GM19452 (cell line): Measurements from ENCODE around the gene SLC27A1.
"Not testable (repeated sequence)": the region's sequence is repeated elsewhere in the genome, so short reads cannot be mapped to it uniquely, and the experiment has no call there.

ENCODE experiments used
- ATAC-seq: cut with Tn5 transposase; IDR thresholded peaks from one replicate; pipeline ENCODE4 v1.9.1; 2021; ENCODE audit not compliant: unreplicated experiment

The SLC27A1 gene

GRCh38 chr19:17486545-17487240 lies 16.4 kb downstream of the SLC27A1 start:
- ATAC-seq = no peak

DNA sequence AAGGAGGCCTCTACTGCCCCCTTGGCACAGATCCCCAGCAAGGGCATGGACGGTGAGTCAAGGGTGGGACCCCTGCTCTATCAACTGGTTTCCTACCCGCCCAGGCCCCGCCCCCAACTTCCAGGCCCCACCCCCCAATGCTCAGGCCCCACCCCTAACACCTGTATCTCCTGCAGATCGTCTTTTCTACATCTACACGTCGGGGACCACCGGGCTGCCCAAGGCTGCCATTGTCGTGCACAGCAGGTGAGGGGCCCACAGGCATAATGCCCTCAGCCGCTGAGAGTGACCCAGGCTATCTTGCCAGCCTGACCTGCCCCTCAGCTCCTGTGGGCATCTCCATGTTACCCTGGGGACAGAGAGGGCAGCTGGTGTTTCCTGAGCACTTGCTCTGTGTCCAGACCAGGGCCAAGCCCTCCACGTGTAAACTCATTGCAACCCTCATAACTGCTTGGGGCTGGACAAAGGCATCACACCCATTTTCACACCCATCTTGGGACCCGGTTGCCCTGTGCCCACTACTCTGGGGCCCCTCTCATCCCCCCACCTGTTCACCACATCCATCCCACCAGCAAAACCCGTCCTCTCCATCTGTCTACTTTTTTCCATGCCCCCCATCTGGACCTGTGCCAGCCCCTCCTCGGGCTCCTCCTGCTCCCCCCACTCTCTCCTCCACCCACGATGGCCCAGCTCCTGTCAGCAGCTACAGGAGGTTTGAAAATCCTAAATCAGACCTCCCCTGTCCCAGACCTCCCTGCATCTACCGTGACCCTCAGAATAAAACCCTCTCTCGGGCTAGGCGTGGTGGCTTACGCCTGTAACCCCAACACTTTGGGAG lies 17.2 kb downstream of the SLC27A1 start:
- ATAC-seq = no peak

GRCh38 chr19:17488593-17489391 lies 18.5 kb downstream of the SLC27A1 start:
- no peak for ATAC-seq

DNA sequence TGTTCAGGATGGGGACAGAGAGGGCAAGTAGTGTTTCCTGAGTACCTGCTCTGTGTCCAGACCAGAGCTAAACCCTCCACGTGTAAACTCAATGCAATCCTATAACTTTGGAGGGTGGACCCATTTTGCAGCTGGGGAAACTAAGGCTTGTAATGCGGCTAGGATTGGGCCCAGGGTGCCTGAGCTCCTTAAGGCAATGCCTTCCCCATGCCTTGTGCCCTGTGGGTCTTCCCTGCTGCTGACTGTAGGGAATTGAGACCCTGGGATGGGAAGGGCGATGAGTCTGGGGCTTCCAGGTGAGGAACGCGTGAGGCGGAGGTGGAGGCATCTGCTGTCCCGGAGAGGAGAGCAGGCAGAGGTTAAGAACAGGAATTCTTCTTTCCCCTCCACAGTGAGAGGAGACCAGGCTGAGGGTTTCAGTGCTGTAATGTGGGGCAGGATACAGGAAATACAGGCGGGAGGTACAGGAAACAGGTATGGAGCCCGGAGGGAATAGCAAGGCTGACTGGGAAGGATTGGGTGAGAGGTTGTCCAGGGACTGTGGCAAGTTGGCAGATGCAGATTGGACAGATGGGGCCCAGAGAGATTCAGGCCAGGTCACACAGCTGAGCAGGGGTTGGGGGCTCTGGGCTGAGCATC lies 19.2 kb downstream of the SLC27A1 start:
- ATAC-seq = no peak

DNA sequence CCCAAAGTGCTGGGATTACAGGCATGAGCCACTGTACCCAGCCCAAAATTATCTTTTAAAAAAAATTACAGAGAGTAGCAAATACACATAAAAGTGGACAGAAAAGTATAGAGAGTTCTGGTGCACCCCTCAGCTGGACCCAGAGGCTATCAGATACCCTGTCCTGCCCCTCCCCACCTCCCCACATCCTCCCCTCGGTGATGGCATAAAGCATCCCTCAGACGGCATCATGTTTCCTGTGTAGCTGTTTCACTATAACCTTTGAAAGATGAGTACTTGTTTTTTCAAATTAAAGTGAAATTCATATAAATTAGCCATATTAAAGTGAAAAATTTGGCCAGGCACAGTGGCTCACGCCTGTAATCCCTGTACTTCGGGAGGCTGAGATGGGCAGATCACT lies 20.1 kb downstream of the SLC27A1 start:
- ATAC-seq = no peak

DNA sequence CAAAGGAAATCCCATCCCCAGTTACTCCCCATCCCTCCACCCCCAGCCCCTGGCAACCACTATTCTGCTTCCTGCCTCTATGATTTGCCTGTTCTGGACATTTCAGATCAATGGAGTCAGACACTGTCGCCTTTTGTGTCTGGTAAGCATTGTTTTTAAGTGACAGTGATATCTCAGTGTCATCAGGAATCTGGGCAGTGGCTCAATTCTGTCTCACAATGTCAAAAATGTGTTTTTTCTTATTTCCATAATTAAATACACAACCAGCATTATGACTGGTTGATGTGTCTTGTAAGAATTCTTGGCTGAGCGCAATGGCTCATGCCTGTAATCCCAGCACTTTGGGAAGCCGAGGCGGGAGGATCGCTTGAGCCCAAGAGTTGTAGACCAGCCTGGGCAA lies 21.0 kb downstream of the SLC27A1 start:
- no peak for ATAC-seq

GRCh38 chr19:17495639-17496296 lies 25.4 kb downstream of the SLC27A1 start:
- ATAC-seq = no peak

DNA sequence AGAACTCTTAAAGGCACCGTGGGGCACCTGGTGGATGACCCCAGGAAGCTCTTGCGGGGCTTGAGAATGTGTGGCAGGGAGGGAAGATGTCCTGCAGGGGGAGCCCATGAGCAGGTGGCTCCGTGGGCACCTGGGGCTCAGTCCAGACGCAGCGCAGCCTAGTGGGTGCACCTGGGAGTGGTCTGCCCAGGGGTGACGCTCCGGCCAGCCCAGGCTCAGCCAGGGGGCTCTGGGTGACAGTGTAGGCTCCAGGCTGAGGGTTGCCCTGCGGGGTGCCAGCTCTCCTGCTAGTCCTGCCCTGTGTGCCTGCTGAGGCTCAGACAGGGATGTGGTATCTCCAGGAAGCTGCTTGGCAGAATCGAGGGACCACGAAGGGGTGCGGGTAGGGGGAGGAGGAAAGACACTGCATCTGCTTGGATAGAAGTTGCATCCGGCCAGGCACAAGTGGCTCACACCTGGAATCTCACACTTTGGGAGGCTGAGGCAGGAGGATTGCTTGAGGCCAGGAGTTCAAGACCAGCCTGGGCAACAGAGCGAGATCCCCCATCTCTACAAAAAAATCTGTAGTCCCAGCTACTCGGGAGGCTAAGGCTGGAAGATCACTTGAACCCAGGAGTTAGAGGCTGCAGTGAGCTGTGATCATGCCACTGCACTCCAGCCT lies 26.1 kb downstream of the SLC27A1 start:
- peak; percentile 61 for ATAC-seq

DNA sequence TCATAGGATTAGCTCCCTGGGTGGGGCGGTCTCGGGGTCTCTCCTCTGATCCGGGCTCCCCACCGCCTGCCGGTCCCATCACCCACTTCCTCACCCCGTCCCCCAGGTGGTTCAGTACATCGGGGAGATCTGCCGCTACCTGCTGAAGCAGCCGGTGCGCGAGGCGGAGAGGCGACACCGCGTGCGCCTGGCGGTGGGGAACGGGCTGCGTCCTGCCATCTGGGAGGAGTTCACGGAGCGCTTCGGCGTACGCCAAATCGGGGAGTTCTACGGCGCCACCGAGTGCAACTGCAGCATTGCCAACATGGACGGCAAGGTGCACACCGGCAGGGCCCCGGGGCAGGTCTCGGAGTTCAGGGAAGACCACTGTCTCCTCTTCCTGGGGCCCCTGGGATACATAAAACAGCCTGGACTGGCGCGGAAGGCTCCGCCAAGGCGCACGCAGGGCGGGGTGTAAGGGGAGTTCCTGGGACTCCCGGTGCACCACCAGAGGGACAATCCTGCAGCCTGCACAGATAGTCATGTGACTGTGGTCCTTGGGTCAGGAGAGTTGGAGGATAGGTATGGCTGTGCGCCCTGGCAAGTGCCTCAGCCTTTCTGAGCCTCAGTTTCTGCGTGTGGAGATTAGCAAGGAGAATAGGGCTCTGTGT lies 26.9 kb downstream of the SLC27A1 start:
- ATAC-seq = no peak

- ATAC-seq = not testable (repeated sequence)
These were observed 28.7 kb downstream of the SLC27A1 start for GRCh38 chr19:17499025-17499424.

GRCh38 chr19:17499648-17500446 lies 29.5 kb downstream of the SLC27A1 start:
- ATAC-seq = no peak

GRCh38 chr19:17500447-17501198 lies 30.3 kb downstream of the SLC27A1 start:
- no peak for ATAC-seq

GRCh38 chr19:17503240-17503639 lies 32.9 kb downstream of the SLC27A1 start:
- ATAC-seq = no peak

- ATAC-seq = no peak
These were observed 33.7 kb downstream of the SLC27A1 start for GRCh38 chr19:17504030-17504429.

DNA sequence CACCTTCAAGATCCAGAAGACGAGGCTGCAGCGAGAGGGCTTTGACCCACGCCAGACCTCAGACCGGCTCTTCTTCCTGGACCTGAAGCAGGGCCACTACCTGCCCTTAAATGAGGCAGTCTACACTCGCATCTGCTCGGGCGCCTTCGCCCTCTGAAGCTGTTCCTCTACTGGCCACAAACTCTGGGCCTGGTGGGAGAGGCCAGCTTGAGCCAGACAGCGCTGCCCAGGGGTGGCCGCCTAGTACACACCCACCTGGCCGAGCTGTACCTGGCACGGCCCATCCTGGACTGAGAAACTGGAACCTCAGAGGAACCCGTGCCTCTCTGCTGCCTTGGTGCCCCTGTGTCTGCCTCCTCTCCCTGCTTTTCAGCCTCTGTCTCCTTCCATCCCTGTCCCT lies 34.1 kb downstream of the SLC27A1 start:
- ATAC-seq = no peak

GRCh38 chr19:17505223-17505622 lies 34.9 kb downstream of the SLC27A1 start:
- no peak for ATAC-seq

GRCh38 chr19:17506745-17507144 lies 36.4 kb downstream of the SLC27A1 start:
- no peak for ATAC-seq

DNA sequence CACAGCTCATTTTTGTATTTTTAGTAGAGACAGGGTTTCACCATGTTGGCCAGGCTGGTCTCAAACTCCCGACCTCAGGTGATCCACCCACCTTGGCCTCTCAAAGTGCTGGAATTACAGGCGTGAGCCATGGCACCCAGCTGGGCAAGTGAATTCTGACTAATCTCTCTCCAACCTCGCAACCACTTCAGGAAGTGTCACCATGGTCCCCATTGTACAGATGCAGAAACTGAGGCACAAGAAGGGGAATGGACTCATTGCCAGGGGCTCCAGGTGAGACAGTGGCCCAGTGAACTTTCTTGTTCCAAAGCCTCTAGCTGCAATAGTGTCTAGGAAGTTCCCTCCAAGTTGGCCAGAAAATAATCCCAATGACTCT lies 38.2 kb downstream of the SLC27A1 start:
- not testable (repeated sequence) for ATAC-seq
